ENCODE measurements around the gene TOP1.

TOP1 gene

GRCh38 chr20:41133709-41134361 is 105.2 kb downstream of the TOP1 start:
- TF ChIP-seq ZBTB17 (tag by site-specific recombination; IDR thresholded peaks at IDR 0.05) (no peak), TCF7L2 (IDR thresholded peaks at IDR 0.05; ENCODE audit: borderline replicate concordance, low read depth, low read length) (no peak), ZNF677 (tag by site-specific recombination; IDR thresholded peaks at IDR 0.05) (no peak), ZFHX2 (tag by site-specific recombination; conservative IDR thresholded peaks at IDR 0.05) (peak; percentile 97), ZNF621 (tag by site-specific recombination; IDR thresholded peaks at IDR 0.05) (no peak), EGR2 (tag by site-specific recombination; IDR thresholded peaks at IDR 0.05; ENCODE audit: low read depth) (peak; percentile 88), FEZF1 (tag by site-specific recombination; IDR thresholded peaks at IDR 0.05) (no peak), ZFP37 (tag by site-specific recombination; IDR thresholded peaks at IDR 0.05) (no peak), KLF16 (tag by site-specific recombination; IDR thresholded peaks at IDR 0.05) (no peak), MEIS1 (CRISPR knock-in tag; IDR thresholded peaks at IDR 0.05; ENCODE audit: borderline replicate concordance) (no peak), ZSCAN23 (tag by site-specific recombination; IDR thresholded peaks at IDR 0.05) (no peak), ZNF843 (tag by site-specific recombination; IDR thresholded peaks at IDR 0.05) (no peak), ZNF837 (tag by site-specific recombination; IDR thresholded peaks at IDR 0.05) (no peak), ZFP41 (tag by site-specific recombination; IDR thresholded peaks at IDR 0.05; ENCODE audit: borderline replicate concordance) (no peak), ZNF16 (tag by site-specific recombination; IDR thresholded peaks at IDR 0.05; ENCODE audit: low read depth) (no peak), ZNF777 (tag by site-specific recombination; IDR thresholded peaks at IDR 0.05; ENCODE audit: borderline replicate concordance) (no peak)
- TF ChIP-seq, protein P1, sequence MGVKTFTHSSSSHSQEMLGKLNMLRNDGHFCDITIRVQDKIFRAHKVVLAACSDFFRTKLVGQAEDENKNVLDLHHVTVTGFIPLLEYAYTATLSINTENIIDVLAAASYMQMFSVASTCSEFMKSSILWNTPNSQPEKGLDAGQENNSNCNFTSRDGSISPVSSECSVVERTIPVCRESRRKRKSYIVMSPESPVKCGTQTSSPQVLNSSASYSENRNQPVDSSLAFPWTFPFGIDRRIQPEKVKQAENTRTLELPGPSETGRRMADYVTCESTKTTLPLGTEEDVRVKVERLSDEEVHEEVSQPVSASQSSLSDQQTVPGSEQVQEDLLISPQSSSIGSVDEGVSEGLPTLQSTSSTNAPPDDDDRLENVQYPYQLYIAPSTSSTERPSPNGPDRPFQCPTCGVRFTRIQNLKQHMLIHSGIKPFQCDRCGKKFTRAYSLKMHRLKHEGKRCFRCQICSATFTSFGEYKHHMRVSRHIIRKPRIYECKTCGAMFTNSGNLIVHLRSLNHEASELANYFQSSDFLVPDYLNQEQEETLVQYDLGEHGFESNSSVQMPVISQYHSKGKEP (tag by site-specific recombination; IDR thresholded peaks at IDR 0.05): no peak
- Histone ChIP-seq H3K36me3 (ENCODE audit: control insufficient read depth in 2 of 2, insufficient read depth in 1 of 2, low read length in 2 of 2) (peaks cover 0 to under 1% of the 10 kb centered on the region in 2 experiments; a peak in 1 of 3 replicates), H3K9me3 (ENCODE audit: control insufficient read depth, insufficient read depth, low read depth, low read length) (no peaks in the 10 kb centered on the region), H3K27ac (ENCODE audit: extremely low read depth, low read depth, low read length) (no peak overlapping the region), H3K4me3 (ENCODE audit: low read depth, low read length) (no peak overlapping the region), H3K4me1 (ENCODE audit: control insufficient read depth, insufficient read depth, low read length) (no peaks in the 10 kb centered on the region)
- POLR2A ChIA-PET: interaction anchor here (1.7 kb wide), 1 partner anchor 207 kb away, joined by 5 read pairs; the partner anchor contains the start of gene LPIN3
- CTCF ChIA-PET: interaction anchor here (0.6 to 5.1 kb wide), 20 partner anchors 8 to 233 kb away, joined by 3 to 39 read pairs (median 4); partner anchors contain the start of genes EMILIN3 and LPIN3

DNA sequence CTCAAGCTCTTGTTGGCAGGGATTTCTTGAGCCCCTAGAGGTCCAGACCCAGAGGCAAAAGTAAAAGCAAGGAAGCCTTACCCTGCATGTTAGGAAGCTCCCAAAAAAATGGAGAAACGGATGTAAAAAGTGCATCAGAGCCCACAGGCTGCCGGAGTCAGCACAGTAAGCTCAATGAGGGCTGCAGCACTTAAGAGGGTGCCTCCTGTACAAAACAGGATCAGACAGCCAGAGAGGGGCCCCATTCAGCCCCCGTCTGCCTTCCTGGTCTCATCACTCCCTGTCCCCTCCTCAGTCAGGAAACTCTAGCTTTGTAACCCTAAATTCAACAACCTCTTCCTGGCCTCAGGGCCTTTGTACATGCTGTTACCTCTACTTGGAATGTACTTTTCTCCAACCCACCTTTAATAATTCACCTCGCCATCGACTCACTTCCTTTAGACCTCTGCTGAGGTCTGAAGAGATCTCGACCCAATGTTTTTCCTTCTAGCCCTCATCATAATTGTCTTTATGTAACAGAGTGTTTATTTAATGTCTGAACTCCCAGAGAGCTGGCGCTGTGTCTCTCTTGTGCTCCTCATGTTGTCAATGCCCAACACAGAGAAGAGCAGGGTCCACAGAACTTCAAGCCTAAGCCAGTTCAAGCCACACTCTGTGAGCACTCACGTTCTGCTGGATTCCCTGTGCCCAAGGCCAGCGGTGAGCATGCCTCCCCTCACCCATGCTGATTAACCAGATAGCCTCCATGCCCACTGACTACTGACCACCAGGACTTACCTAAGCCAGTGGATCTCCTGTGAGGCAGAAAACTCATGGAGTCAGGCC is 106.0 kb downstream of the TOP1 start:
- ChIA-PET POLR2A (interaction anchor here (1.4 to 1.7 kb wide), 2 partner anchors 38 to 206 kb away, joined by 4 to 5 read pairs; partner anchors contain the start of gene LPIN3), CTCF (interaction anchor here (0.5 to 5.1 kb wide), 52 partner anchors 7 to 596 kb away, joined by 3 to 39 read pairs (median 4); partner anchors contain the start of genes EMILIN3 and LPIN3)
- H3K4me1 ChIP-seq (ENCODE audit: control insufficient read depth, insufficient read depth, low read length): no peaks in the 10 kb centered on the region
- no peak overlapping the region for H3K4me3 ChIP-seq (ENCODE audit: low read depth, low read length)
- H3K27ac ChIP-seq (ENCODE audit: extremely low read depth, low read depth, low read length): no peak overlapping the region
- H3K9me3 ChIP-seq (ENCODE audit: control insufficient read depth, insufficient read depth, low read depth, low read length): no peaks in the 10 kb centered on the region
- TF ChIP-seq ZNF23 (tag by site-specific recombination; IDR thresholded peaks at IDR 0.05; ENCODE audit: borderline replicate concordance) (no peak), ZNF146 (tag by site-specific recombination; IDR thresholded peaks at IDR 0.05) (no peak), ZNF623 (tag by site-specific recombination; IDR thresholded peaks at IDR 0.05) (peak; percentile 93)
- H3K36me3 ChIP-seq (ENCODE audit: control insufficient read depth in 2 of 2, insufficient read depth in 1 of 2, low read length in 2 of 2): peaks cover 0 to 8% of the 10 kb centered on the region in 2 experiments; a peak in 1 of 3 replicates

All from HEK293 (cell line).